ENCODE data around the gene NIM1K.

NIM1K gene

GRCh38 chr5:43273552-43273951 is 81.5 kb downstream of the NIM1K start:
- H3K4me3 ChIP-seq (replicated peaks; ENCODE audit: low read depth, low read length) = no peak overlapping the region
- DNase-seq (ENCODE audit: extremely low read depth, low read depth) = no peak
- TF ChIP-seq CTCF (IDR thresholded peaks at IDR 0.05; ENCODE audit: low read depth, low read length, missing control alignments) = no peak

- H3K4me3 ChIP-seq (replicated peaks; ENCODE audit: low read depth, low read length) = no peak overlapping the region
- DNase-seq (ENCODE audit: extremely low read depth, low read depth) = no peak
- TF ChIP-seq CTCF (IDR thresholded peaks at IDR 0.05; ENCODE audit: low read depth, low read length, missing control alignments) = no peak
Observed at GRCh38 chr5:43274435-43275114, 82.5 kb downstream of the NIM1K start.

- no peak for TF ChIP-seq CTCF (IDR thresholded peaks at IDR 0.05; ENCODE audit: low read depth, low read length, missing control alignments)
- DNase-seq (ENCODE audit: extremely low read depth, low read depth) = no peak
- no peak overlapping the region for H3K4me3 ChIP-seq (replicated peaks; ENCODE audit: low read depth, low read length)
Observed at GRCh38 chr5:43275391-43275790, 83.4 kb downstream of the NIM1K start.

GRCh38 chr5:43279548-43280274 is 87.7 kb downstream of the NIM1K start:
- no peak for DNase-seq (ENCODE audit: extremely low read depth, low read depth)
- no peak overlapping the region for H3K4me3 ChIP-seq (replicated peaks; ENCODE audit: low read depth, low read length)

GRCh38 chr5:43281840-43282658 is 90.0 kb downstream of the NIM1K start:
- no peak for TF ChIP-seq CTCF (IDR thresholded peaks at IDR 0.05; ENCODE audit: low read depth, low read length, missing control alignments)
- no peak overlapping the region for H3K4me3 ChIP-seq (replicated peaks; ENCODE audit: low read depth, low read length)
- no peak for DNase-seq (ENCODE audit: extremely low read depth, low read depth)

More at GRCh38 chr5:43279548-43280274, 87.7 kb downstream of the NIM1K start:
- TF ChIP-seq CTCF (IDR thresholded peaks at IDR 0.05; ENCODE audit: low read depth, low read length, missing control alignments) = no peak

- H3K4me3 ChIP-seq (replicated peaks; ENCODE audit: low read depth, low read length) = no peak overlapping the region
- no peak for TF ChIP-seq CTCF (IDR thresholded peaks at IDR 0.05; ENCODE audit: low read depth, low read length, missing control alignments)
Observed at GRCh38 chr5:43286623-43287022, 94.6 kb downstream of the NIM1K start.

More at GRCh38 chr5:43286623-43287022, 94.6 kb downstream of the NIM1K start:
- no peak for DNase-seq (ENCODE audit: extremely low read depth, low read depth)

All from HFF-Myc (cell line).